B cell (primary cell): ENCODE measurements around the gene DNAAF1. TPM values are rescaled to one million over a fixed set of nuclear protein-coding genes. Genes with fewer than 3 reads are reported as not detected.
"Not testable (repeated sequence)": the region's sequence is repeated elsewhere in the genome, so short reads cannot be mapped to it uniquely, and the experiment has no call there.

Source experiments
- ATAC-seq: fragments of 200-7000 bp; cut with Tn5 transposase; one replicate; pipeline ENCODE4 v1.10.0; 2021; ENCODE audit warnings: low read depth, mild to moderate bottlenecking, moderate number of reproducible peaks, moderate library complexity
- CTCF ChIA-PET: fragments of 350-600 bp; sonication (Branson Sonifier 250); formaldehyde crosslinking; loops from one replicate; lab custom pipeline; 2021; ENCODE audit warnings: antibody characterized with exemption, inconsistent platforms; lab: Charles Lee
- POLR2A ChIA-PET: fragments of 350-600 bp; sonication (Branson Sonifier 250); formaldehyde crosslinking; loops from one replicate; lab custom pipeline; 2021; ENCODE audit warnings: antibody characterized with exemption; lab: Charles Lee
- DNase-seq: peaks from one replicate; pipeline ENCODE4 v3.0.0; 2013
- H2AFZ ChIP-seq: 2 replicates; pipeline ENCODE4 v1.6.1; 2012; ENCODE audit warnings: mild to moderate bottlenecking, low read depth, low read length; ENCODE audit not compliant: insufficient read depth, poor library complexity, severe bottlenecking
- H3K27ac ChIP-seq, 2 donors: 1 replicate in 1 of 2; 2 replicates in 1 of 2; pipeline ENCODE4 v1.5.1; 2012 to 2013; ENCODE audit warnings: low read length in 2 of 2, mild to moderate bottlenecking in 2 of 2, moderate library complexity in 1 of 2
- H3K27me3 ChIP-seq, 4 experiments: fragments of 200-600 bp in 1 of 4; sonication (generic) in 1 of 4; replicated peaks in 1 of 4; 1 replicate in 2 of 4; 2 replicates in 2 of 4; pipeline versions ENCODE4 v1.6.1 to v1.7.0; 2013 to 2016; ENCODE audit warnings: low read length in 3 of 4, mild to moderate bottlenecking in 2 of 4, mixed read lengths in 1 of 4, moderate library complexity in 1 of 4; ENCODE audit not compliant: insufficient read depth in 4 of 4, control insufficient read depth in 3 of 4; ENCODE audit errors: control extremely low read depth in 1 of 4
- H3K36me3 ChIP-seq, 2 experiments: replicated peaks in 1 of 2; 1 replicate in 1 of 2; 2 replicates in 1 of 2; pipeline versions ENCODE4 v1.6.1 to v1.7.1; 2013; ENCODE audit warnings: low read length in 1 of 2; ENCODE audit not compliant: insufficient read depth in 2 of 2, control insufficient read depth in 1 of 2; ENCODE audit errors: control extremely low read depth in 1 of 2, extremely low read depth in 1 of 2
- H3K4me1 ChIP-seq, 2 donors: fragments of 200-600 bp in 1 of 2; sonication (generic) in 1 of 2; 1 replicate in 1 of 2; 2 replicates in 1 of 2; pipeline versions ENCODE4 v1.5.1 to v1.6.1; 2013 to 2017; ENCODE audit warnings: low read length in 2 of 2; ENCODE audit not compliant: control insufficient read depth in 2 of 2, insufficient read depth in 2 of 2
- H3K4me2 ChIP-seq: replicated peaks from 2 replicates; pipeline ENCODE3; 2012; ENCODE audit warnings: mild to moderate bottlenecking, low read depth, low read length; ENCODE audit not compliant: poor library complexity, severe bottlenecking
- H3K4me3 ChIP-seq, 5 experiments: fragments of 200-600 bp in 1 of 5; sonication (generic) in 1 of 5; 1 replicate in 3 of 5; 2 replicates in 2 of 5; pipeline versions ENCODE4 v1.5.1 to v1.7.0; 2011 to 2016; ENCODE audit warnings: low read length in 4 of 5, mild to moderate bottlenecking in 4 of 5, low read depth in 2 of 5, control low read depth in 1 of 5, moderate library complexity in 1 of 5; ENCODE audit not compliant: insufficient read depth in 1 of 5; ENCODE audit errors: control extremely low read depth in 1 of 5, extremely low read depth in 1 of 5
- H3K79me2 ChIP-seq: fragments of 200-600 bp; sonication (generic); one replicate; pipeline ENCODE4 v1.6.0; 2016; ENCODE audit warnings: low read length; ENCODE audit not compliant: control insufficient read depth, insufficient read depth
- H3K9ac ChIP-seq: fragments of 200-600 bp; sonication (generic); 2 replicates; pipeline ENCODE4 v1.6.1; 2017; ENCODE audit warnings: mild to moderate bottlenecking, low read length, moderate library complexity
- H3K9me3 ChIP-seq, 3 donors: one replicate each; pipeline versions ENCODE4 v1.6.1 to v1.7.1; 2013; ENCODE audit warnings: low read length in 2 of 3; ENCODE audit not compliant: control insufficient read depth in 2 of 3, insufficient read depth in 1 of 3; ENCODE audit errors: control extremely low read depth in 1 of 3
- H4K20me1 ChIP-seq: 2 replicates; pipeline ENCODE4 v1.6.0; 2012; ENCODE audit warnings: mild to moderate bottlenecking, low read length; ENCODE audit not compliant: insufficient read depth, control insufficient read depth, poor library complexity, severe bottlenecking
- H3K27ac Mint-ChIP-seq: one replicate; pipeline ENCODE4 v1.8.0; 2021; ENCODE audit warnings: mixed read lengths
- H3K27me3 Mint-ChIP-seq: one replicate; pipeline ENCODE4 v1.8.0; 2021; ENCODE audit warnings: mixed read lengths
- H3K4me1 Mint-ChIP-seq: one replicate; pipeline ENCODE4 v1.8.0; 2021; ENCODE audit warnings: mixed read lengths
- H3K4me3 Mint-ChIP-seq: one replicate; pipeline ENCODE4 v1.8.0; 2021; ENCODE audit warnings: mixed read lengths
- H3K9me3 Mint-ChIP-seq: one replicate; pipeline ENCODE4 v1.8.0; 2022; ENCODE audit warnings: mixed read lengths; ENCODE audit not compliant: insufficient read depth
- CTCF ChIP-seq: fragments of 200-600 bp; IDR thresholded peaks from one replicate; pipeline ENCODE4 v1.8.0; 2022; ENCODE audit warnings: antibody characterized with exemption, mild to moderate bottlenecking
- EZH2 ChIP-seq: IDR thresholded peaks from 2 replicates; pipeline ENCODE4 v1.6.1; 2012; ENCODE audit warnings: borderline replicate concordance, low read depth, mild to moderate bottlenecking, moderate library complexity, low read length; ENCODE audit not compliant: insufficient read depth, poor library complexity, severe bottlenecking
- WGBS: methylation state at CpG from one replicate; pipeline ENCODE4 v1.1.5; 2013; ENCODE audit warnings: missing lambda C conversion rate; ENCODE audit not compliant: insufficient coverage; 5-methylcytosine and 5-hydroxymethylcytosine counted together
- intact Hi-C: fragments of 100-400 bp; cut with micrococcal nuclease; formaldehyde crosslinking; loops from one replicate; pipeline ENCODE4 v1.10.0; 2022
- polyA plus RNA-seq: library from polyadenylated mRNA; depleted of rRNA; stranded (reverse); fragments of >200 nt; gene quantifications from 2 replicates; pipeline ENCODE4 v1.2.3, GENCODE V29; 2012
- total RNA-seq, 2 donors: library from RNA; stranded (reverse); fragments of 120-200 nt in 1 of 2; gene quantifications; 1 replicate in 1 of 2; 2 replicates in 1 of 2; pipeline versions ENCODE4 v1.2.3 to v1.2.4, GENCODE V29; 2013 to 2022

The DNAAF1 gene
- total and polyA plus RNA-seq, 2 donors (not counting 1 experiment from before 2014, with no cell fraction given): 0.24 to 0.30 TPM

GRCh38 chr16:84110527-84110926, 34.6 kb upstream of the DNAAF1 start:
- peaks cover 99% of the 10 kb centered on the region for H3K79me2 ChIP-seq
- peaks cover 92% of the 10 kb centered on the region for H4K20me1 ChIP-seq
- no peak overlapping the region for H3K9ac ChIP-seq
- H3K4me1 ChIP-seq: peaks cover 5% of the 10 kb centered on the region in 2 donors
- H3K27ac ChIP-seq: no peak overlapping the region
- ATAC-seq (no peak), DNase-seq (no peak)
- CTCF ChIA-PET: interaction anchor here (1.4 kb wide), 1 partner anchor 23 kb away, joined by 4 read pairs; no protein-coding TSS in a partner anchor
- no peaks in the 10 kb centered on the region for H3K9me3 ChIP-seq
- Mint-ChIP-seq H3K4me1 (peaks cover 33% of the 10 kb centered on the region), H3K27ac (no peak overlapping the region), H3K9me3 (no peaks in the 10 kb centered on the region), H3K27me3 (no peaks in the 10 kb centered on the region), H3K4me3 (no peak overlapping the region)
- intact Hi-C loops: no loop called here
- no peaks in the 10 kb centered on the region for H3K27me3 ChIP-seq
- no peak overlapping the region for H3K4me3 ChIP-seq
- peaks cover 0 to 17% of the 10 kb centered on the region in 2 experiments for H3K36me3 ChIP-seq
- TF ChIP-seq EZH2 (no peak), CTCF (no peak)
- 63% methylated on average over 1 of the region's 3 CpGs for WGBS
- no peak overlapping the region for H3K4me2 ChIP-seq
- H2AFZ ChIP-seq: no peak overlapping the region
- POLR2A ChIA-PET: no interaction called here

- Histone ChIP-seq H3K79me2 (peaks cover 97% of the 10 kb centered on the region), H3K36me3 (peaks cover 0 to 14% of the 10 kb centered on the region in 2 experiments), H4K20me1 (peaks cover 83% of the 10 kb centered on the region), H3K27me3 (no peaks in the 10 kb centered on the region), H3K4me3 (no peak overlapping the region), H3K27ac (no peak overlapping the region), H3K4me2 (no peak overlapping the region), H3K9ac (no peak overlapping the region), H3K9me3 (no peaks in the 10 kb centered on the region), H3K4me1 (peaks cover 11 to 12% of the 10 kb centered on the region in 2 donors), H2AFZ (no peak overlapping the region)
- intact Hi-C loops: no loop called here
- H3K27ac Mint-ChIP-seq: peak overlapping the region; percentile 32
- DNase-seq (no peak), ATAC-seq (no peak)
- no peaks in the 10 kb centered on the region for H3K27me3 Mint-ChIP-seq
- WGBS: no CpG with 5 or more reads among the region's 3 CpGs
- H3K4me3 Mint-ChIP-seq: no peak overlapping the region
- ChIA-PET CTCF (interaction anchor here (1.4 kb wide), 1 partner anchor 31 kb away, joined by 3 read pairs; no protein-coding TSS in a partner anchor), POLR2A (no interaction called here)
- no peaks in the 10 kb centered on the region for H3K9me3 Mint-ChIP-seq
- H3K4me1 Mint-ChIP-seq: peaks cover 37% of the 10 kb centered on the region
- TF ChIP-seq EZH2 (no peak), CTCF (no peak)
Measured at GRCh38 chr16:84111525-84111924, 33.6 kb upstream of the DNAAF1 start.

GRCh38 chr16:84111949-84112348, 33.2 kb upstream of the DNAAF1 start:
- Histone ChIP-seq H3K4me1 (peaks cover 11 to 12% of the 10 kb centered on the region in 2 donors), H3K79me2 (peaks cover 93% of the 10 kb centered on the region), H3K36me3 (peaks cover 0 to 11% of the 10 kb centered on the region in 2 experiments), H4K20me1 (peaks cover 79% of the 10 kb centered on the region)
- H3K9me3 Mint-ChIP-seq, ATAC-seq, H3K9ac ChIP-seq, H3K4me3 Mint-ChIP-seq, H3K27me3 Mint-ChIP-seq, DNase-seq, H2AFZ ChIP-seq, H3K27me3 ChIP-seq, H3K4me3 ChIP-seq, POLR2A ChIA-PET, H3K27ac Mint-ChIP-seq, H3K9me3 ChIP-seq, intact Hi-C loops, H3K27ac ChIP-seq, H3K4me2 ChIP-seq: not testable (repeated sequence)
- CTCF ChIA-PET: interaction anchor here (1.2 to 1.4 kb wide), 2 partner anchors 24 to 32 kb away, joined by 3 to 5 read pairs; no protein-coding TSS in a partner anchor
- H3K4me1 Mint-ChIP-seq: peaks cover 35% of the 10 kb centered on the region
- no CpG with 5 or more reads among the region's 3 CpGs for WGBS
